Measurements from ENCODE around the gene PP2D1. TPM values are rescaled to one million over a fixed set of nuclear protein-coding genes. Genes with fewer than 3 reads are reported as not detected.

Gene PP2D1
- total RNA-seq, 2 experiments from 2014 or later: not detected

DNA sequence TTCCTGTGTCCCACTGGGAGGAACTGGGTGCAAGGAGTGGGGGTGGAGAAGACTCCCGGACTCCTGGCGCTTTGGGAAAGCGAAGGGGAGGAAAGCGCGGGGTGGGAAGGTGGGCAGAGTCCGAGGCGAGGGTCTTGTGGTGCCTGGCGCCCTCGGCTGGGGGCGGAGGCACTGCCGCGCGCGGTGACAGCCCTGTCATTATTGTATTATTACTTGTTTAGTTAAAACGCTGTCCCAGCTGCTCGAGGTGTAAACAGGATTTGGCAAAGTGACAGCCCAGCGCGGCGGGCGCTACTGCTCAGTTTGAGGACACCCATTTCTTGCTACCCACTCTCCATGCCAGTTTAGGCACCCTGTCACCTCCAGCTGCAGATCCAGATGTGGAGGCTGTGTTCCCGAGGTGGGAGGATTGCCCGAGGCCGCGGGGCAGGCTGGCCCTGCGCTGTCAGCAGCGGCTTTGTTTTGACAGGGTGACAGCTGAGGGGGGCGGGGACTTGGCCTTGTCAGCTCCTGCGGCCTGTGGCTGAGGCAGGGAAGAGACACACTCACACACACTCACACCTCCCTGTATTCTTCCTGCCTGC is 29.2 kb upstream of the PP2D1 start:
- peaks cover 63% of the 10 kb centered on the region for H3K4me1 ChIP-seq (ENCODE audit: insufficient read depth, low read length, poor library complexity, severe bottlenecking)
- DNase-seq (ENCODE audit: low spot score): peak; percentile 77

DNA sequence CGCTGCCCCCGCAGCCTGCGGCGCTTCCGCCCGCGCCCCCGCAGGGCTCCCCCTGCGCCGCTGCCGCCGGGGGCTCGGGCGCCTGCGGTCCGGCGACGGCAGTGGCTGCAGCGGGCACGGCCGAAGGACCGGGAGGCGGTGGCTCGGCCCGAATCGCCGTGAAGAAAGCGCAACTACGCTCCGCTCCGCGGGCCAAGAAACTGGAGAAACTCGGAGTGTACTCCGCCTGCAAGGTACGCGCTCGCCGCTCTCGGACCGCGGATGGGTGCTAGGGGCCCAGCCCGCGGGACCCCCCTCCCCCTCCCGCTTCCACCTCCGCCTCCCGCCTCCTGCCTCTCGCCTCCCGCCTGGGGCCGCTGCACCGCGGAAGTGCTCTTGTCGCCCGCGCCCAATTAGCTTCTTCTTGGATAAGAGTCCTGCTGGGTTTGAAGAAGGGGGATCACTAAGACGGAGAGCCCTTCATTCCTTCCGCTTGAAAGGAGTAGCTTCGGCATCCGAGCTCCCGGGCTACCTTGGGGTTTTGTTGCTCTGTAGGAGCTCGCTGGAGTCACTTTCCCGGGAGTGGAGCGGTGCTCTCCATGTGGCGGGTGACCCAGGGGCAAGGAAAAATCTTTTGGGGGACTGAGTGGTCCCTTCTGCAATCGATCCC is 28.6 kb upstream of the PP2D1 start:
- Histone ChIP-seq H3K4me2 (ENCODE audit: low read length) (peak overlapping the region; percentile 89), H3K4me1 (ENCODE audit: insufficient read depth, low read length, poor library complexity, severe bottlenecking) (peaks cover 57% of the 10 kb centered on the region), H3K36me3 (ENCODE audit: insufficient read depth, low read length) (no peaks in the 10 kb centered on the region), H2AFZ (ENCODE audit: low read length) (peak overlapping the region; percentile 68), H3K9me2 (ENCODE audit: insufficient read depth, low read length) (no peaks in the 10 kb centered on the region), H3K27ac (ENCODE audit: low read depth, low read length, poor library complexity, severe bottlenecking) (peak overlapping the region; percentile 88), H3K4me3 (ENCODE audit: low read depth, low read length, poor library complexity, severe bottlenecking) (peak overlapping the region; percentile 94), H3K9me3 (ENCODE audit: low read length) (no peaks in the 10 kb centered on the region), H4K20me1 (ENCODE audit: insufficient read depth, low read length) (peaks cover 7% of the 10 kb centered on the region; the same call in 1 of the 2 replicates), H3K79me2 (ENCODE audit: insufficient read depth, low read depth, low read length) (peaks cover 42% of the 10 kb centered on the region)
- BruUV-seq (replicated peaks): no TSS peak
- peak; percentile 87 for DNase-seq (ENCODE audit: low spot score)
- intact Hi-C loops (cut with micrococcal nuclease; ENCODE audit: unreplicated experiment): loop anchor here (1.0 to 10.0 kb wide), 4 partner anchors 8 to 1296 kb away; partner anchors contain the start of gene RAB5A
- ChIA-PET POLR2A (interaction anchor here (0.6 to 2.5 kb wide), 8 partner anchors 11 to 691 kb away, joined by 3 to 29 read pairs (median 4); partner anchors contain the start of gene SGO1), CTCF (ENCODE audit: unreplicated experiment) (no interaction called here)
- no peak for TF ChIP-seq EZH2phosphoT487 (IDR thresholded peaks at IDR 0.05; ENCODE audit: borderline replicate concordance, low read depth, low read length)
- TF ChIP-seq, protein P1, sequence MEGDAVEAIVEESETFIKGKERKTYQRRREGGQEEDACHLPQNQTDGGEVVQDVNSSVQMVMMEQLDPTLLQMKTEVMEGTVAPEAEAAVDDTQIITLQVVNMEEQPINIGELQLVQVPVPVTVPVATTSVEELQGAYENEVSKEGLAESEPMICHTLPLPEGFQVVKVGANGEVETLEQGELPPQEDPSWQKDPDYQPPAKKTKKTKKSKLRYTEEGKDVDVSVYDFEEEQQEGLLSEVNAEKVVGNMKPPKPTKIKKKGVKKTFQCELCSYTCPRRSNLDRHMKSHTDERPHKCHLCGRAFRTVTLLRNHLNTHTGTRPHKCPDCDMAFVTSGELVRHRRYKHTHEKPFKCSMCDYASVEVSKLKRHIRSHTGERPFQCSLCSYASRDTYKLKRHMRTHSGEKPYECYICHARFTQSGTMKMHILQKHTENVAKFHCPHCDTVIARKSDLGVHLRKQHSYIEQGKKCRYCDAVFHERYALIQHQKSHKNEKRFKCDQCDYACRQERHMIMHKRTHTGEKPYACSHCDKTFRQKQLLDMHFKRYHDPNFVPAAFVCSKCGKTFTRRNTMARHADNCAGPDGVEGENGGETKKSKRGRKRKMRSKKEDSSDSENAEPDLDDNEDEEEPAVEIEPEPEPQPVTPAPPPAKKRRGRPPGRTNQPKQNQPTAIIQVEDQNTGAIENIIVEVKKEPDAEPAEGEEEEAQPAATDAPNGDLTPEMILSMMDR (conservative IDR thresholded peaks at IDR 0.05; ENCODE audit: low read length): peak; percentile 35

More for the DNA sequence above, 29.2 kb upstream of the PP2D1 start:
- intact Hi-C loops (cut with micrococcal nuclease; ENCODE audit: unreplicated experiment): loop anchor here (1.0 to 10.0 kb wide), 3 partner anchors 86 to 1296 kb away; partner anchors contain the start of gene RAB5A
- Histone ChIP-seq H3K36me3 (ENCODE audit: insufficient read depth, low read length) (no peaks in the 10 kb centered on the region), H2AFZ (ENCODE audit: low read length) (peak overlapping the region; percentile 68), H3K4me2 (ENCODE audit: low read length) (peak overlapping the region; percentile 89), H3K27ac (ENCODE audit: low read depth, low read length, poor library complexity, severe bottlenecking) (peak overlapping the region; percentile 88), H3K9me3 (ENCODE audit: low read length) (no peaks in the 10 kb centered on the region), H3K79me2 (ENCODE audit: insufficient read depth, low read depth, low read length) (peaks cover 48% of the 10 kb centered on the region), H4K20me1 (ENCODE audit: insufficient read depth, low read length) (peaks cover 7% of the 10 kb centered on the region; the same call in 1 of the 2 replicates), H3K4me3 (ENCODE audit: low read depth, low read length, poor library complexity, severe bottlenecking) (peak overlapping the region; percentile 94), H3K9me2 (ENCODE audit: insufficient read depth, low read length) (no peaks in the 10 kb centered on the region)
- ChIA-PET POLR2A (interaction anchor here (0.6 to 2.5 kb wide), 11 partner anchors 10 to 692 kb away, joined by 3 to 29 read pairs (median 3); partner anchors contain the start of gene SGO1), CTCF (ENCODE audit: unreplicated experiment) (no interaction called here)
- BruUV-seq (replicated peaks): no TSS peak
- no peak for TF ChIP-seq EZH2phosphoT487 (IDR thresholded peaks at IDR 0.05; ENCODE audit: borderline replicate concordance, low read depth, low read length)
- TF ChIP-seq, protein P1 (conservative IDR thresholded peaks at IDR 0.05; ENCODE audit: low read length): no peak; the same call in 1 of the 2 replicates

All from OCI-LY7 (cell line).